HL-60/S4 treated with phorbol 12-myristate 13-acetate at 8.2 ng/mL for 4 days and 3 days (cell line): ENCODE measurements around the gene RREB1.

Experiments
- in situ Hi-C: fragments of 300-500 bp; cut with MboI; formaldehyde crosslinking; loops from 2 replicates; pipeline ENCODE4 v1.15.0; 2022; ENCODE audit warnings: low sequenced_read_pairs

The RREB1 gene

DNA sequence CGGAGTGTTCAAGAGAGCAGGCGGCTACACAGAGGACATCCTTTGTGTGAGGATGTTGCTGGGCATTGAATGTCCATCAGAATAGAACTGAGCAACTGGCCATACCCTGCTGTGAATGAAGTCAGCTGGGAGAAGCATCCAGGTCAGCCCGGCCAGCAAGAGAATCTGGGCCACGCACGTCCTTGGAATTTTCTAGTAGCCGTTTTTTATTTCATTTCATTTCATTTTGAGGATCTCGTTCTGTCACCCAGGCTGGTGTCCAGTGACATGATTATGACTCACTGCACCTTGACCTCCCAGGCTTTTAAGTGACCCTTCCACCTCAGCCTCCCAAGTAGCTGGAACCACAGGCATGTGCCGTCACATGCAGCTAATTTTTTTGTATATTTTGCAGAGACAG, 107.4 kb downstream of the RREB1 start:
- in situ Hi-C loops = no loop called here

DNA sequence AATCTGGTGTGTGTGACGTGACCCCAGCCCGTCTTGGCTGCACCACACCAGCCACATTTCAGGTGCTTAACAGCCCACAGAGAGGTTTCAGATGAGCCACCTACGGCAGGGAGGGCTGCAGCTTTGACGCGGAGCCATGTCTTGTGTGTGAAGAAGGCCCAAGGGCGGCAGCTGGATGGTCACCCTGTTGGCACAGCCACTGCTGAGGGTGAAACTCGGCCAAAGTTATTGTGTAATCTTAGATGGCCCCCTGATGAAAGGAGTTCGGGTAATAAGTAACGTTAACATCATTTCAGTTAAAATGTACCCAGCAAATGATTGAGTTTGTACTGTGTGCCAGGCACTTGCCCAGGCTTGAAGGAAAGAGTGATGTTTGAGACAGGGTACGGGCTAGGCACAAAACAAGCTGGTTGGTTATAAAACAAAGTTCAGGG, 108.1 kb downstream of the RREB1 start:
- in situ Hi-C loops = no loop called here

- in situ Hi-C loops = no loop called here
Observed at GRCh38 chr6:7216941-7217621, 109.3 kb downstream of the RREB1 start.

- in situ Hi-C loops = no loop called here
Observed at GRCh38 chr6:7218406-7218988, 110.7 kb downstream of the RREB1 start.

GRCh38 chr6:7219310-7219709, 111.5 kb downstream of the RREB1 start:
- in situ Hi-C loops = no loop called here

DNA sequence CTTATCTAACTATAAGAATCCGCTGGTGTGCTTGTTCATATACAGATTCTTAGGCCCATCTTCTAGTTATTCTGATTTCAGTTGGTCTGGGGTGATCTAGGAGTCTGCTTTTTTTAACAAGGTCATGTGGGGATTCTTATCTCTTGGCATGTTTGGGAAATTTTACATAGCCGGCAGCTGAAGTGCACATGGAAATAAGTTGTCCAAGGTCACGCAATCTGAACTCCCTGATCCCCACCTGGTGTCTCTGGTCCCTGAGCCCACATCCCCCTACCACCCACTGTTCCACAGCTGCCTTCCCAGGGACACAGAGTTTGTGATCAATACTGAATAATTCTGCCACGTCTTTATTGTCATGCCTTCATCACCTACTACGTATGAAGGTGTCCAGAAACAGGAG, 114.4 kb downstream of the RREB1 start:
- in situ Hi-C loops = no loop called here

- in situ Hi-C loops = no loop called here
Observed at GRCh38 chr6:7224731-7225130, 117.0 kb downstream of the RREB1 start.

DNA sequence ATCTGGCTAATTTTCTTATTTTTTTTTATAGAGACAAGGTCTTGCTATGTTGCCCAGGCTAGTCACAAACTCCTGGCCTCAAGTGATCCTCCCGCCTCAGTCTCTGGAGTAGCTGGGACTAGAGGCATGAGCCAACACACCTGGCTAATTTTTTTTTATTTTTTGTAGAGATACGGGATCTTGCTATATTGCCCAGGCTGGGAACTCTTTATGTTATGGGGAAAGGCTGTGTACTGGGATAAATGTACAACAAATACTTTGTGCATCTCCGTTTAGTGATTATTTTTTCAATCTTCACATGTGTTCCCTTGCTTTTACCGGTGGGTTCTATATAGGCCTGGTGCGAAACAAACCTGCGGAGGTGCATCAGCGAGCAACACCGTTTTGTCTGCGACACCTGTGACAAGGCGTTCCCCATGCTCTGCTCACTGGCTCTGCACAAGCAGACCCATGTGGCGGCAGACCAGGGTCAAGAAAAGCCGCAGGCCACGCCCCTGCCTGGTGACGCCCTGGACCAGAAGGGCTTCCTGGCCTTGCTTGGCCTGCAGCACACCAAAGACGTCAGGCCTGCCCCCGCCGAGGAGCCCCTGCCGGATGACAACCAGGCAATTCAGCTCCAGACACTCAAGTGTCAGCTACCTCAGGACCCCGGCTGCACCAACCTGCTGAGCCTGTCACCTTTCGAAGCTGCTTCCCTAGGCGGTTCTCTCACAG, 121.1 kb downstream of the RREB1 start:
- in situ Hi-C loops = no loop called here

DNA sequence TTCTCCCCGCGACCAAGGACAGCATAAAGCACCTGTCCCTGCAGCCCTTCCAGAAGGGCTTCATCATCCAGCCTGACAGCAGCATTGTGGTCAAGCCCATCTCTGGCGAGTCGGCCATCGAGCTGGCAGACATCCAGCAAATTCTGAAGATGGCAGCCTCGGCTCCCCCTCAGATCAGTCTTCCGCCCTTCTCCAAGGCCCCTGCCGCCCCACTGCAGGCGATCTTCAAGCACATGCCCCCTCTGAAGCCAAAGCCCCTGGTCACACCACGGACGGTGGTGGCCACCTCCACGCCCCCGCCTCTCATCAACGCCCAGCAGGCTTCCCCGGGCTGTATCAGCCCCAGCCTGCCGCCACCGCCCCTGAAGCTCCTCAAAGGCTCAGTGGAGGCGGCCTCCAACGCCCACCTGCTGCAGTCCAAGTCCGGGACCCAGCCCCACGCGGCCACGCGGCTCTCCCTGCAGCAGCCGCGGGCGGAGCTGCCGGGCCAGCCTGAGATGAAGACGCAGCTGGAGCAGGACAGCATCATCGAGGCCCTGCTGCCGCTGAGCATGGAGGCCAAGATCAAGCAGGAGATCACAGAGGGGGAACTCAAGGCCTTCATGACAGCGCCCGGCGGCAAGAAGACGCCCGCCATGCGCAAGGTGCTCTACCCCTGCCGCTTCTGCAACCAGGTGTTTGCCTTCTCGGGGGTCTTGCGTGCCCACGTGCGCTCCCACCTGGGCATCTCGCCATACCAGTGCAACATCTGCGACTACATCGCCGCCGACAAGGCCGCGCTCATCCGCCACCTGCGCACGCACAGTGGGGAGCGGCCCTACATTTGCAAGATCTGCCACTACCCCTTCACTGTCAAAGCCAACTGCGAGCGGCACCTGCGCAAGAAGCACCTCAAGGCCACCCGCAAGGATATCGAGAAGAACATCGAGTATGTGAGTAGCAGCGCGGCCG, 121.9 kb downstream of the RREB1 start:
- in situ Hi-C loops = no loop called here

DNA sequence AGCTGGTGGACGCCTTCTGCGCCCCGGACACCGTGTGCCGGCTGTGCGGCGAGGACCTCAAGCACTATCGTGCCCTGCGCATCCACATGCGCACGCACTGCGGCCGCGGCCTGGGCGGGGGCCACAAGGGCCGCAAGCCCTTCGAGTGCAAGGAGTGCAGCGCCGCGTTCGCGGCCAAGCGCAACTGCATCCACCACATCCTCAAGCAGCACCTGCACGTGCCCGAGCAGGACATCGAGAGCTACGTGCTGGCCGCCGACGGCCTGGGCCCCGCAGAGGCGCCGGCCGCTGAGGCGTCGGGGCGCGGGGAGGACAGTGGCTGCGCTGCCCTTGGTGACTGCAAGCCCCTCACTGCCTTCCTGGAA, 122.5 kb downstream of the RREB1 start:
- in situ Hi-C loops = no loop called here

GRCh38 chr6:7230956-7231713, 123.4 kb downstream of the RREB1 start:
- in situ Hi-C loops = no loop called here

DNA sequence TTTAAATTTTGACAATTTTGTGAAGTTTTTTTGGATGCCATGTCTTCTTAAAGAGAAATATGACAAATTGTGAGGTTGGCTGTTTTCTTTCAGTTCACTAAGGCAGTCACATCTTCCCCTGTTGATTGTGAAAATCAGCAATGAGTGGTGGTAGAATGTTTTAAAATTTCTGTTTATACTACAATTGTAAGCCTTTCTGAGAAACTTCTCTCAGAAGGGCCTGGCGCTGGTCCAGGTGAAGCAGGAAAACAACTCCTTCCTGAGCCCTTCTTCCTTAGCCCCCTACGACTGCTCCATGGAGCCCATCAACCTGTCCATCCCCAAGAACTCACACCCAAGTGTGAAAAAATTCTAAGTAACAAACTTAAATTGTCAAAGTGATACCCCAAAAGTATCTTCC, 124.6 kb downstream of the RREB1 start:
- in situ Hi-C loops = no loop called here

- in situ Hi-C loops = no loop called here
Observed at GRCh38 chr6:7234547-7234946, 126.8 kb downstream of the RREB1 start.

- in situ Hi-C loops = no loop called here
Observed at GRCh38 chr6:7235712-7236305, 128.0 kb downstream of the RREB1 start.

DNA sequence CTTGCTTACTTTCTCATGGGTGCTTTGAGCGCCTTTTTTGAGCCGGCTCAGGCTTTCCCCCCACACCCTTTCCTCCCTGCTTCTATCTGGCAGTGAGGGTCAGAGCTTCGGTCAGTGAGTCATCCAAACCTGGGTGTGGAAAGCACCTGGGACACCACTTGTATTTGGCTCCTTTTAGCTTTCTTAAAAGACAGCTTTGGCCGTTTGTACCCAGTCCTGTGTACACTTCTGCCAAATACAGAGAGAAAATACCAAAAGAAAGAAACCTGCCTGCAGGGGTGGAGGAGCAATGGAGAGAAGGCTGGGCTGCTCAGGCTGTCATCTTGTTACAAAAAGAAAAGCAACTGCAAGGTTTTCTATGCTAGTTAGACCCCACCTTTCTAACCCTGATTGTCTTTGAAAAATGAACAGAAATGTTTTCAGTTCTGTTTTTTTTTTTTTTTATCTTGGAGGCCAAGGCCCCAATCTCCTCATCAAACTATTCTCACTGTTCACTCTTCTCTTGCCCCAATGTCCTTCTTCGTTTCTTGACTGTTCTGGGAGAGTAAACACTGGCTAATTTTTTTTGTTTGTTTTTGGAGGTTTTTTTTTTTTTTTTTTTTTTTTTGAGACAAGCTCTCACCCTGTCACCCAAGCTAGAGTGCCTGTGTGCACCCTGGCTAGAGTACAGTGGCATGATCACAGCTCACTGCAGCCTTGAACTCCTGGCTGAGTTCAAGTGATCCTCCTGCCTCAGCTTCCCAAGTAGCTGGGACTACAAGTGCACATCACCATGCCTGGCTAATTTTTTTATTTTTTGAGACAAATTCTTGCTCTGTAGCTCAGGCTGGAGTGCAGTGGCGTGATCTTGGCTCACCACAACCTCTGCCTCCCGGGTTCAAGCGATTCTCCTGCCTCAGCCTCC, 128.8 kb downstream of the RREB1 start:
- in situ Hi-C loops = no loop called here

- in situ Hi-C loops = no loop called here
Observed at GRCh38 chr6:7237653-7238188, 130.0 kb downstream of the RREB1 start.

- in situ Hi-C loops = no loop called here
Observed at GRCh38 chr6:7238526-7238899, 130.8 kb downstream of the RREB1 start.

- in situ Hi-C loops = no loop called here
Observed at GRCh38 chr6:7238900-7239589, 131.3 kb downstream of the RREB1 start.
